DOHH2 (cell line): Measurements from ENCODE around the gene CFAP74.

ENCODE experiments used
- CTCF ChIP-seq: fragments of 200-600 bp; sonication (generic); IDR thresholded peaks from one replicate; pipeline ENCODE4 v1.5.1; 2014; ENCODE audit warnings: antibody characterized with exemption, mild to moderate bottlenecking, low read depth, low read length; ENCODE audit not compliant: poor library complexity, severe bottlenecking
- EZH2phosphoT487 ChIP-seq: fragments of 200-600 bp; sonication (generic); IDR thresholded peaks from 2 replicates; pipeline ENCODE4 v1.6.1; 2017; ENCODE audit warnings: borderline replicate concordance, mild to moderate bottlenecking, antibody characterized with exemption, low read length, moderate library complexity, mixed read lengths

GRCh38 chr1:1939296-1940122, 64.1 kb downstream of the CFAP74 start:
- no peak for TF ChIP-seq CTCF
- TF ChIP-seq EZH2phosphoT487: no peak
